ENCODE measurements around the gene MRPL17. TPM values are rescaled to one million over a fixed set of nuclear protein-coding genes. Genes with fewer than 3 reads are reported as not detected.

Gene MRPL17
- total RNA-seq, 6 experiments from 2014 or later: 79.5 to 111 (median 89.4) TPM

- DNase-seq: no peak
- no peak for TF ChIP-seq CTCF (IDR thresholded peaks at IDR 0.05)
- Mint-ChIP-seq H3K4me1 (ENCODE audit: low read depth) (peaks cover 26% of the 10 kb centered on the region), H3K4me3 (no peak overlapping the region), H3K36me3 (ENCODE audit: low read depth) (no peaks in the 10 kb centered on the region), H3K9me3 (no peaks in the 10 kb centered on the region), H3K27me3 (ENCODE audit: insufficient read depth) (peaks cover 5% of the 10 kb centered on the region), H3K27ac (no peak overlapping the region)
Observed at GRCh38 chr11:6664551-6664950, 18.6 kb downstream of the MRPL17 start.

GRCh38 chr11:6663794-6664469, 19.2 kb downstream of the MRPL17 start:
- DNase-seq: no peak
- H3K9me3 Mint-ChIP-seq: no peaks in the 10 kb centered on the region
- peaks cover 5% of the 10 kb centered on the region for H3K27me3 Mint-ChIP-seq (ENCODE audit: insufficient read depth)
- H3K36me3 Mint-ChIP-seq (ENCODE audit: low read depth): no peaks in the 10 kb centered on the region
- no peak overlapping the region for H3K27ac Mint-ChIP-seq
- H3K4me3 Mint-ChIP-seq: no peak overlapping the region
- TF ChIP-seq CTCF (IDR thresholded peaks at IDR 0.05): no peak
- H3K4me1 Mint-ChIP-seq (ENCODE audit: low read depth): peaks cover 26% of the 10 kb centered on the region

GRCh38 chr11:6660712-6661111, 22.4 kb downstream of the MRPL17 start:
- no peaks in the 10 kb centered on the region for H3K36me3 Mint-ChIP-seq (ENCODE audit: low read depth)
- peaks cover 36% of the 10 kb centered on the region for H3K4me1 Mint-ChIP-seq (ENCODE audit: low read depth)
- peaks cover 10% of the 10 kb centered on the region for H3K27me3 Mint-ChIP-seq (ENCODE audit: insufficient read depth)
- H3K9me3 Mint-ChIP-seq: no peaks in the 10 kb centered on the region
- H3K27ac Mint-ChIP-seq: no peak overlapping the region
- DNase-seq: no peak
- no peak overlapping the region for H3K4me3 Mint-ChIP-seq
- no peak for TF ChIP-seq CTCF (IDR thresholded peaks at IDR 0.05)

GRCh38 chr11:6658647-6659046, 24.5 kb downstream of the MRPL17 start:
- no peak for TF ChIP-seq CTCF (IDR thresholded peaks at IDR 0.05)
- no peaks in the 10 kb centered on the region for H3K36me3 Mint-ChIP-seq (ENCODE audit: low read depth)
- H3K9me3 Mint-ChIP-seq: no peaks in the 10 kb centered on the region
- peaks cover 10% of the 10 kb centered on the region for H3K27me3 Mint-ChIP-seq (ENCODE audit: insufficient read depth)
- no peak for DNase-seq
- H3K4me3 Mint-ChIP-seq: no peak overlapping the region
- H3K27ac Mint-ChIP-seq: no peak overlapping the region
- H3K4me1 Mint-ChIP-seq (ENCODE audit: low read depth): peaks cover 17% of the 10 kb centered on the region

GRCh38 chr11:6657346-6657745, 25.8 kb downstream of the MRPL17 start:
- Mint-ChIP-seq H3K9me3 (no peaks in the 10 kb centered on the region), H3K4me3 (no peak overlapping the region), H3K36me3 (ENCODE audit: low read depth) (no peaks in the 10 kb centered on the region), H3K27me3 (ENCODE audit: insufficient read depth) (peaks cover 6% of the 10 kb centered on the region), H3K27ac (no peak overlapping the region), H3K4me1 (ENCODE audit: low read depth) (peaks cover 10% of the 10 kb centered on the region; the same call in 1 of the 2 replicates)
- no peak for DNase-seq
- no peak for TF ChIP-seq CTCF (IDR thresholded peaks at IDR 0.05)
